HG03196 (cell line): ENCODE results near the gene DAB2IP.

Source experiments
- ATAC-seq: cut with Tn5 transposase; IDR thresholded peaks from one replicate; pipeline ENCODE4 v1.9.1; 2021; ENCODE audit not compliant: unreplicated experiment

DAB2IP gene

GRCh38 chr9:121742923-121743322 lies 91.5 kb downstream of the DAB2IP start:
- ATAC-seq: no peak

- ATAC-seq: no peak
Observed at GRCh38 chr9:121743441-121744001, 92.1 kb downstream of the DAB2IP start.

GRCh38 chr9:121744002-121744686 lies 92.7 kb downstream of the DAB2IP start:
- no peak for ATAC-seq

GRCh38 chr9:121744687-121745395 lies 93.4 kb downstream of the DAB2IP start:
- ATAC-seq: no peak

- ATAC-seq: no peak
Observed at GRCh38 chr9:121745396-121745695, 93.9 kb downstream of the DAB2IP start.

GRCh38 chr9:121746411-121746810 lies 95.0 kb downstream of the DAB2IP start:
- no peak for ATAC-seq

GRCh38 chr9:121746866-121747265 lies 95.4 kb downstream of the DAB2IP start:
- no peak for ATAC-seq

- no peak for ATAC-seq
Observed at GRCh38 chr9:121748074-121748473, 96.6 kb downstream of the DAB2IP start.

GRCh38 chr9:121748727-121749423 lies 97.4 kb downstream of the DAB2IP start:
- ATAC-seq: no peak

- no peak for ATAC-seq
Observed at GRCh38 chr9:121749614-121750013, 98.2 kb downstream of the DAB2IP start.

- no peak for ATAC-seq
Observed at GRCh38 chr9:121750259-121750714, 98.9 kb downstream of the DAB2IP start.

GRCh38 chr9:121750715-121751623 lies 99.5 kb downstream of the DAB2IP start:
- ATAC-seq: no peak

GRCh38 chr9:121751686-121752445 lies 100.4 kb downstream of the DAB2IP start:
- ATAC-seq: no peak

GRCh38 chr9:121752929-121753328 lies 101.5 kb downstream of the DAB2IP start:
- no peak for ATAC-seq

- no peak for ATAC-seq
Observed at GRCh38 chr9:121753802-121754654, 102.6 kb downstream of the DAB2IP start.

GRCh38 chr9:121754655-121755436 lies 103.4 kb downstream of the DAB2IP start:
- no peak for ATAC-seq

- no peak for ATAC-seq
Observed at GRCh38 chr9:121755581-121755980, 104.1 kb downstream of the DAB2IP start.
